ENCODE measurements around the gene SLC27A2.

- TF ChIP-seq ZNF565 (CRISPR knock-in tag; conservative IDR thresholded peaks at IDR 0.05; ENCODE audit: low read depth) (no peak), CREB5 (CRISPR knock-in tag; IDR thresholded peaks at IDR 0.05; ENCODE audit: low read depth) (no peak), TOX (CRISPR knock-in tag; IDR thresholded peaks at IDR 0.05; ENCODE audit: borderline replicate concordance) (no peak), PATZ1 (CRISPR knock-in tag; IDR thresholded peaks at IDR 0.05; ENCODE audit: borderline replicate concordance) (no peak), ZFP30 (CRISPR knock-in tag; IDR thresholded peaks at IDR 0.05) (no peak), OSR1 (CRISPR knock-in tag; IDR thresholded peaks at IDR 0.05) (no peak), POU6F1 (CRISPR knock-in tag; IDR thresholded peaks at IDR 0.05; ENCODE audit: borderline replicate concordance, low read depth) (no peak), ZC3H10 (CRISPR knock-in tag; IDR thresholded peaks at IDR 0.05) (no peak)
Measured at GRCh38 chr15:50189633-50190032, 7.6 kb downstream of the SLC27A2 start.

Measured in SK-N-SH treated with all-trans-retinoic acid at 6 μM for 48 hours (cell line).